NB4 (cell line): ENCODE results near the gene HSD3B7.
A peak's percentile ranks its signal among the peaks of the same experiment; 100 is the strongest.

ENCODE experiments used
- DNase-seq: peaks from one replicate; pipeline ENCODE4 v3.0.0; 2010; ENCODE audit warnings: low read depth
- H3K4me3 ChIP-seq: one replicate; pipeline ENCODE4 v1.5.1; 2011; ENCODE audit warnings: mild to moderate bottlenecking, low read depth, low read length, moderate library complexity
- MAX ChIP-seq: IDR thresholded peaks from 2 replicates; pipeline ENCODE4 v1.6.1; 2011; ENCODE audit warnings: low read depth, low read length
- MYC ChIP-seq: IDR thresholded peaks from 2 replicates; pipeline ENCODE4 v1.6.1; 2011; ENCODE audit warnings: low read depth, low read length
- POLR2A ChIP-seq: IDR thresholded peaks from 2 replicates; pipeline ENCODE4 v1.6.1; 2011; ENCODE audit warnings: mild to moderate bottlenecking; ENCODE audit not compliant: insufficient read length; ENCODE audit errors: extremely low read depth
- TF ChIP-seq, protein P1 (sequence below): IDR thresholded peaks from one replicate; pipeline ENCODE4 v1.5.1; 2012; ENCODE audit warnings: low read depth, low read length

The HSD3B7 gene

DNA sequence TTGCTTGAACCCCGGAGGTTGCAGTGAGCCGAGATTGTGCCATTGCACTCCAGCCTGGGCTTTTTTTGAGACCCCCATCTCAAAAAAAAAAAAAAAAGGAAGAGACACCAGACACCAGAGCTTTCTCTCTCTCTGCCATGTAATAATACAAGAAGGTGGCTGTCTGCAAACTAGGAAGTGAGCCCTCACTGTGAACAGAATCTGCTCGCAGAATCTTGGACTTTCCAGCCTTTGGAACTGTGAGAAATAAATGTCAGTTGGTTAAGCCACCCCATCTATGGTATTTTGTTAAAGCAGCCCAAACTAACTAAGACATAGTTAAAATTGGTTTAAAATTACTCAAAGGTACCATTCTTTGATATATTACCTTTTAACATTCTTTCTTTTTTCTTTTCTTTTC, 35.5 kb downstream of the HSD3B7 start:
- TF ChIP-seq MYC: no peak
- no peak for TF ChIP-seq POLR2A
- TF ChIP-seq, protein P1, sequence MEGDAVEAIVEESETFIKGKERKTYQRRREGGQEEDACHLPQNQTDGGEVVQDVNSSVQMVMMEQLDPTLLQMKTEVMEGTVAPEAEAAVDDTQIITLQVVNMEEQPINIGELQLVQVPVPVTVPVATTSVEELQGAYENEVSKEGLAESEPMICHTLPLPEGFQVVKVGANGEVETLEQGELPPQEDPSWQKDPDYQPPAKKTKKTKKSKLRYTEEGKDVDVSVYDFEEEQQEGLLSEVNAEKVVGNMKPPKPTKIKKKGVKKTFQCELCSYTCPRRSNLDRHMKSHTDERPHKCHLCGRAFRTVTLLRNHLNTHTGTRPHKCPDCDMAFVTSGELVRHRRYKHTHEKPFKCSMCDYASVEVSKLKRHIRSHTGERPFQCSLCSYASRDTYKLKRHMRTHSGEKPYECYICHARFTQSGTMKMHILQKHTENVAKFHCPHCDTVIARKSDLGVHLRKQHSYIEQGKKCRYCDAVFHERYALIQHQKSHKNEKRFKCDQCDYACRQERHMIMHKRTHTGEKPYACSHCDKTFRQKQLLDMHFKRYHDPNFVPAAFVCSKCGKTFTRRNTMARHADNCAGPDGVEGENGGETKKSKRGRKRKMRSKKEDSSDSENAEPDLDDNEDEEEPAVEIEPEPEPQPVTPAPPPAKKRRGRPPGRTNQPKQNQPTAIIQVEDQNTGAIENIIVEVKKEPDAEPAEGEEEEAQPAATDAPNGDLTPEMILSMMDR: no peak
- H3K4me3 ChIP-seq: no peak overlapping the region
- no peak for DNase-seq

DNA sequence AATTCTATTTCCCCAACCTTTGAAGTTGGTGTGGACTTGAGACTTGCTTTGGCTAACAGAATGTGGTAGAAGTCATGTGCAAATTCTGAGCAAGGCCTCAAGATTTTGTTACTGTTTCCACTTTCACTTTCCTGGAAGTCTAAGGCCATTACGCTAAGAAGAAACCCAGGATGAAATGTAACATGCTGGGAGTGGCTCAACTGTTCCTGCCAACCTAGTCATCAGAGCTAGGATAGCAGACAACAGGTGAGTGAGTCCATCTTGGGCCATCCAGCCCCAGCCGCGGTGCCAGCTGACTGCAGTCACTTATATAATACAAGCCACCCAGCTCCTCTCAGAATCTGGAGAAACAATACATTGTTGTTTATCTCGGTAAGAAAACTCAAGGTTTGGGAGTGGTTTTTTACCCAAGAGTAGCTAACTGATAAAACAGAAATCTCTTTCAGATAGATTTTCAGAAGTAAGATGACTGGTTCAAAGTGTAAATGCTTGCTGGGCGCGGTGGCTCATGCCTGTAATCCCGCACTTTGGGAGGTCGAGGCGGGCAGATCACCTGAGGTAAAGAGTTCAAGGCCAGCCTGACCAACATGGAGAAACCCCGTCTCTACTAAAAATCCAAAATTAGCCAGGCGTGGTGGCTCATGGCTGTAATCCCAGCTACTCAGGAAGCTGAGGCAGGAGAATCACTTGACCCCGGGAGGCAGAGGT, 37.7 kb downstream of the HSD3B7 start:
- H3K4me3 ChIP-seq: no peak overlapping the region
- DNase-seq: no peak
- no peak for TF ChIP-seq MYC
- TF ChIP-seq MAX: no peak
- TF ChIP-seq, protein P1: no peak
- no peak for TF ChIP-seq POLR2A

- H3K4me3 ChIP-seq: no peak overlapping the region
- no peak for DNase-seq
- TF ChIP-seq POLR2A (no peak), MAX (no peak), MYC (no peak)
- TF ChIP-seq, protein P1: no peak
These were observed 38.2 kb downstream of the HSD3B7 start for GRCh38 chr16:31023252-31023602.

DNA sequence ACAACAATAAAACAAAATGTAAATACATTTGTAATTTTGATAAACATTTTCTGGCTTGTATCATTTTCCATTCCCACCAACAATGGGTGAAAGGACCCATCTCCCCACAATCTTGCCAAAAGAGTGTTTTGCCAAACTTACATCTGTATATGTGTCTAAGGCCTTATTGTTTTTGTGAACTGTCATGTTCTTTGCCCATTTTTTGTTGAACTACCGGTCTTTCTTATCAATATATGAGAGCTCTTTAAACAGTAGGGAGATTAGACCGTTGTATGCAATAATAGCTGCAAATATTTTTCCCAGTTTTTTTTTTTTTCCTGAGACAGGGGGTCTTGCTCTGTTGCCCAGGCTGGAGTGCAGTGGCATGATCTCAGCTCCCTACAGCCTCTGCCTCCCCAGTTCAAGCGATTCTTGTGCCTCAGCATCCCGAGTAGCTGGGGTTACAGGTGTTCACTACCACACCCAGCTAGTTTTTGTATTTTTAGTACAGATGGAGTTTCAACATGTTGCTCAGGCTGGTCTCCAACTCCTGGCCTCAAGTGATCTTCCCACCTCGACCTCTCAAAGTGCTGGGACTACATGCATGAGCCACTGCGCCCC, 38.7 kb downstream of the HSD3B7 start:
- TF ChIP-seq MAX (no peak), POLR2A (no peak), MYC (no peak)
- TF ChIP-seq, protein P1: no peak
- no peak for DNase-seq

GRCh38 chr16:31025339-31025738, 40.3 kb downstream of the HSD3B7 start:
- no peak for DNase-seq
- TF ChIP-seq POLR2A: no peak
- no peak for TF ChIP-seq MYC
- TF ChIP-seq MAX: 0 out of 2 replicates have a peak, but pooled peaks have one; percentile 14
- H3K4me3 ChIP-seq: no peak overlapping the region

More for the DNA sequence above, 38.7 kb downstream of the HSD3B7 start:
- H3K4me3 ChIP-seq: no peak overlapping the region

- no peak overlapping the region for H3K4me3 ChIP-seq
- TF ChIP-seq MYC (no peak), MAX (no peak), POLR2A (no peak)
- TF ChIP-seq, protein P1: no peak
- DNase-seq: no peak
These were observed 44.3 kb downstream of the HSD3B7 start for GRCh38 chr16:31029272-31029671.
